H1 (cell line): ENCODE results near the gene NOC3L. TPM values are rescaled to one million over a fixed set of nuclear protein-coding genes. Genes with fewer than 3 reads are reported as not detected.

Experiments used
- CTCF ChIA-PET: fragments of 300-600 bp; sonication (Branson Sonifier 250); formaldehyde crosslinking; loops from one replicate; lab custom pipeline; 2021; ENCODE audit not compliant: partially characterized antibody; lab: Charles Lee
- POLR2A ChIA-PET: fragments of 300-600 bp; sonication (Branson Sonifier 250); formaldehyde crosslinking; loops from one replicate; lab custom pipeline; 2021; ENCODE audit warnings: inconsistent platforms; ENCODE audit not compliant: partially characterized antibody; lab: Charles Lee
- DNase-seq, 2 experiments: peaks; one replicate each; pipeline versions ENCODE4 v3.0.0 to v3.0.0-alpha.2; 2010 to 2022; ENCODE audit warnings: low spot score in 2 of 2, low read depth in 1 of 2, mixed read lengths in 1 of 2
- FAIRE-seq: peaks from 2 replicates; lab custom pipeline; 2011; peaks lifted over from hg19 to GRCh38; lab: Jason Lieb, UNC
- H2AFZ ChIP-seq: 2 replicates; pipeline ENCODE4 v1.8.1; 2012; ENCODE audit warnings: low read length, inconsistent platforms
- H2AK5ac ChIP-seq: 2 replicates; pipeline ENCODE4 v1.6.1; 2013; ENCODE audit warnings: low read depth, low read length
- H2BK120ac ChIP-seq: replicated peaks from 2 replicates; pipeline ENCODE3; 2013; ENCODE audit warnings: low read depth, low read length, inconsistent platforms
- H2BK12ac ChIP-seq: 2 replicates; pipeline ENCODE4 v1.6.1; 2013; ENCODE audit warnings: low read depth, low read length
- H2BK15ac ChIP-seq: 2 replicates; pipeline ENCODE4 v1.6.1; 2013; ENCODE audit warnings: low read length
- H2BK20ac ChIP-seq: 2 replicates; pipeline ENCODE4 v1.6.1; 2013; ENCODE audit warnings: low read length
- H2BK5ac ChIP-seq: 2 replicates; pipeline ENCODE4 v1.6.1; 2013; ENCODE audit warnings: low read depth, low read length
- H3K14ac ChIP-seq: 2 replicates; pipeline ENCODE4 v1.6.1; 2013; ENCODE audit warnings: inconsistent platforms; ENCODE audit not compliant: insufficient read length
- H3K18ac ChIP-seq: 2 replicates; pipeline ENCODE4 v1.6.1; 2013; ENCODE audit warnings: low read length; ENCODE audit errors: extremely low read depth
- H3K23ac ChIP-seq: 2 replicates; pipeline ENCODE4 v1.6.1; 2013; ENCODE audit warnings: inconsistent platforms; ENCODE audit not compliant: insufficient read length
- H3K23me2 ChIP-seq: 2 replicates; pipeline ENCODE4 v1.6.1; 2013; ENCODE audit warnings: low read depth, low read length
- H3K27ac ChIP-seq: 2 replicates; pipeline ENCODE4 v1.6.1; 2011; ENCODE audit warnings: low read depth, low read length, inconsistent platforms
- H3K27me3 ChIP-seq, 4 experiments: replicated peaks in 1 of 4; 1 replicate in 1 of 4; 2 replicates in 3 of 4; pipeline versions ENCODE4 v1.6.1 to v1.8.1; 2011 to 2013; ENCODE audit warnings: low read length in 3 of 4, mild to moderate bottlenecking in 3 of 4, inconsistent platforms in 2 of 4, mixed read lengths in 2 of 4, moderate library complexity in 1 of 4; ENCODE audit not compliant: control insufficient read depth in 3 of 4, insufficient read depth in 3 of 4; ENCODE audit errors: extremely low read depth in 1 of 4
- H3K36me3 ChIP-seq, 4 experiments: 2 replicates each; pipeline versions ENCODE4 v1.6.1 to v1.8.1; 2011 to 2013; ENCODE audit warnings: mild to moderate bottlenecking in 4 of 4, low read length in 3 of 4, moderate library complexity in 2 of 4, control low read depth in 1 of 4, inconsistent platforms in 1 of 4; ENCODE audit not compliant: insufficient read depth in 4 of 4, control insufficient read depth in 2 of 4
- H3K4ac ChIP-seq: replicated peaks from 2 replicates; pipeline ENCODE3; 2013; ENCODE audit warnings: low read length, low read depth, mixed read lengths, inconsistent platforms; ENCODE audit not compliant: insufficient read length
- H3K4me1 ChIP-seq, 4 experiments: replicated peaks in 1 of 4; 1 replicate in 1 of 4; 2 replicates in 3 of 4; pipeline versions ENCODE4 v1.6.1 to v1.8.1; 2011 to 2013; ENCODE audit warnings: low read length in 3 of 4, inconsistent platforms in 2 of 4, mixed read lengths in 1 of 4; ENCODE audit not compliant: insufficient read depth in 4 of 4, control insufficient read depth in 3 of 4
- H3K4me2 ChIP-seq, 2 experiments: 2 replicates each; pipeline versions ENCODE4 v1.6.1 to v1.8.1; 2011 to 2013; ENCODE audit warnings: low read depth in 2 of 2, low read length in 2 of 2, control low read depth in 1 of 2, inconsistent platforms in 1 of 2, mild to moderate bottlenecking in 1 of 2; ENCODE audit not compliant: insufficient read depth in 1 of 2
- H3K4me3 ChIP-seq, 4 experiments: fragments of 200-600, 300-600 bp in 1 of 4; sonication (generic), shearing (Covaris generic), sonication (Bioruptor Twin) in 1 of 4; 2 replicates each; pipeline versions ENCODE4 v1.5.1 to v1.8.1; 2011 to 2016; ENCODE audit warnings: low read length in 4 of 4, low read depth in 3 of 4, control low read depth in 2 of 4, inconsistent platforms in 2 of 4, mild to moderate bottlenecking in 2 of 4, mixed read lengths in 1 of 4, moderate library complexity in 1 of 4; ENCODE audit not compliant: insufficient read depth in 2 of 4; ENCODE audit errors: extremely low read depth in 1 of 4
- H3K56ac ChIP-seq: replicated peaks from 2 replicates; pipeline ENCODE3; 2013; ENCODE audit warnings: low read depth, mild to moderate bottlenecking, mixed read lengths, low read length, inconsistent platforms; ENCODE audit not compliant: insufficient read length
- H3K79me1 ChIP-seq: 2 replicates; pipeline ENCODE4 v1.6.1; 2013; ENCODE audit warnings: low read depth, low read length, control low read depth
- H3K79me2 ChIP-seq, 2 experiments: 2 replicates each; pipeline versions ENCODE4 v1.6.1 to v1.8.1; 2012 to 2013; ENCODE audit warnings: low read length in 2 of 2, mild to moderate bottlenecking in 2 of 2, inconsistent platforms in 1 of 2; ENCODE audit not compliant: insufficient read depth in 2 of 2, control insufficient read depth in 1 of 2
- H3K9ac ChIP-seq, 4 experiments: replicated peaks in 1 of 4; 1 replicate in 1 of 4; 2 replicates in 3 of 4; pipeline versions ENCODE4 v1.6.1 to v1.8.1; 2011 to 2013; ENCODE audit warnings: low read depth in 3 of 4, low read length in 3 of 4, control low read depth in 2 of 4, mild to moderate bottlenecking in 2 of 4, moderate library complexity in 2 of 4, inconsistent platforms in 1 of 4; ENCODE audit errors: extremely low read depth in 1 of 4
- H3K9me3 ChIP-seq, 2 experiments: 2 replicates each; pipeline versions ENCODE4 v1.6.1 to v1.8.1; 2012 to 2013; ENCODE audit warnings: mild to moderate bottlenecking in 2 of 2, moderate library complexity in 2 of 2, control low read depth in 1 of 2, inconsistent platforms in 1 of 2, low read depth in 1 of 2, low read length in 1 of 2, mixed read lengths in 1 of 2; ENCODE audit not compliant: insufficient read depth in 2 of 2
- H4K20me1 ChIP-seq, 2 experiments: replicated peaks in 1 of 2; 2 replicates each; pipeline versions ENCODE3 to v1.8.1; 2011 to 2013; ENCODE audit warnings: inconsistent platforms in 2 of 2, low read length in 2 of 2, mild to moderate bottlenecking in 1 of 2; ENCODE audit not compliant: insufficient read depth in 2 of 2, control insufficient read depth in 1 of 2
- H4K5ac ChIP-seq: 2 replicates; pipeline ENCODE4 v1.6.1; 2013; ENCODE audit warnings: low read length, low read depth, mixed read lengths, inconsistent platforms; ENCODE audit not compliant: insufficient read length
- H4K8ac ChIP-seq: 2 replicates; pipeline ENCODE4 v1.8.0; 2013; ENCODE audit warnings: mild to moderate bottlenecking, moderate library complexity, low read length, inconsistent platforms; ENCODE audit not compliant: insufficient read depth; ENCODE audit errors: extremely low read depth
- H4K91ac ChIP-seq: replicated peaks from 2 replicates; pipeline ENCODE3; 2013; ENCODE audit warnings: low read length, mixed read lengths, inconsistent platforms; ENCODE audit not compliant: insufficient read length
- CBX8 ChIP-seq: fragments of 300-800, 300-1000 bp; sonication (generic); IDR thresholded peaks from 2 replicates; pipeline ENCODE4 v1.7.1; 2016; ENCODE audit warnings: low read depth, low read length, borderline replicate concordance
- GABPA ChIP-seq: IDR thresholded peaks from 2 replicates; pipeline ENCODE4 v1.6.1; 2011; ENCODE audit warnings: mild to moderate bottlenecking, low read length, moderate library complexity, borderline replicate concordance; ENCODE audit not compliant: insufficient read depth
- SP2 ChIP-seq: IDR thresholded peaks from 2 replicates; pipeline ENCODE4 v1.6.1; 2012; ENCODE audit warnings: mild to moderate bottlenecking, low read length, inconsistent platforms
- TAF1 ChIP-seq: IDR thresholded peaks from 2 replicates; pipeline ENCODE4 v1.6.1; 2011; ENCODE audit warnings: mild to moderate bottlenecking, low read depth, low read length
- ZNF274 ChIP-seq: IDR thresholded peaks from 2 replicates; pipeline ENCODE4 v1.7.0; 2012; ENCODE audit warnings: low read length, borderline replicate concordance; ENCODE audit errors: extremely low read depth
- WGBS, 2 experiments: shearing (Covaris generic) in 1 of 2; methylation state at CpG; one replicate each; pipeline versions ENCODE4 v1.1.6 to v1.1.7; 2013 to 2015; ENCODE audit warnings: low lambda C conversion rate in 2 of 2, mixed read lengths in 2 of 2, inconsistent platforms in 1 of 2, low coverage in 1 of 2, missing lambda C conversion rate in 1 of 2; ENCODE audit not compliant: insufficient replicate concordance in 2 of 2, insufficient coverage in 1 of 2, insufficient read length in 1 of 2; ENCODE audit errors: extremely low coverage in 1 of 2, missing lambda C conversion rate in 1 of 2; 5-methylcytosine and 5-hydroxymethylcytosine counted together
- polyA plus RNA-seq, 7 experiments: library from polyadenylated mRNA; depleted of rRNA in 3 of 7; stranded (reverse) in 5 of 7; unstranded in 2 of 7; fragments of >200 nt in 5 of 7; fragments of 200-250 nt in 2 of 7; gene quantifications; 1 replicate in 5 of 7; 2 replicates in 1 of 7; 4 replicates in 1 of 7; pipeline versions ENCODE4 v1.2.1 to v1.2.3, GENCODE V29; 2011 to 2013; ENCODE audit warnings: missing spikeins in 2 of 7, mixed read lengths in 2 of 7
- total RNA-seq: library from RNA; stranded (reverse); fragmentation: NEBNext Ultra II Directional; extraction: Animal tissue kit (Norgen Biotek cat#: 25700); gene quantifications from 2 replicates; pipeline ENCODE4 v1.2.1, GENCODE V29; 2021

NOC3L gene
- total and polyA plus RNA-seq, 2 of the 8 experiments (the other 6 are each of a cell fraction or from before 2014, with no cell fraction given), result 7.1 to 39.1 TPM

- DNase-seq (no peak), FAIRE-seq (no peak)
- CTCF ChIA-PET, result interaction anchor here (1.1 to 1.6 kb wide), 5 partner anchors 9 to 471 kb away, joined by 3 to 5 read pairs (median 3); no protein-coding TSS in a partner anchor
- peaks cover 0 to 8% (median 6%) of the 10 kb centered on the region in 4 experiments; a peak in 4 of 7 replicates for H3K4me1 ChIP-seq
- H3K27ac ChIP-seq, result no peak overlapping the region
- H2BK15ac ChIP-seq, result no peak overlapping the region
- H3K4me3 ChIP-seq, result no peak overlapping the region
- no peak overlapping the region for H2AK5ac ChIP-seq
- no peak overlapping the region for H2AFZ ChIP-seq
- no peak overlapping the region for H3K9ac ChIP-seq
- H3K79me2 ChIP-seq, result no peaks in the 10 kb centered on the region
- H3K23me2 ChIP-seq, result no peaks in the 10 kb centered on the region
- H2BK20ac ChIP-seq, result no peak overlapping the region
- H3K36me3 ChIP-seq, result no peaks in the 10 kb centered on the region
- TF ChIP-seq TAF1 (no peak), ZNF274 (no peak), GABPA (no peak), SP2 (no peak), CBX8 (no peak)
- H2BK5ac ChIP-seq, result no peak overlapping the region
- H4K91ac ChIP-seq, result no peak overlapping the region
- no peak overlapping the region for H3K4ac ChIP-seq
- no peak overlapping the region for H3K23ac ChIP-seq
- H4K5ac ChIP-seq, result no peak overlapping the region
- H2BK120ac ChIP-seq, result no peak overlapping the region
- no peak overlapping the region for H3K18ac ChIP-seq
- no peak overlapping the region for H3K4me2 ChIP-seq
- no peak overlapping the region for H3K56ac ChIP-seq
- no peak overlapping the region for H4K8ac ChIP-seq
- H3K79me1 ChIP-seq, result no peaks in the 10 kb centered on the region
- H3K9me3 ChIP-seq, result no peaks in the 10 kb centered on the region
- 86% methylated on average over 4 of the region's 4 CpGs; no CpG with 5 or more reads in 1 of the 2 experiments for WGBS, 2 experiments
- no peaks in the 10 kb centered on the region for H4K20me1 ChIP-seq
- no peak overlapping the region for H2BK12ac ChIP-seq
- POLR2A ChIA-PET, result no interaction called here
- H3K27me3 ChIP-seq, result no peaks in the 10 kb centered on the region
- H3K14ac ChIP-seq, result no peak overlapping the region
Measured at GRCh38 chr10:94286901-94287300, 75.8 kb downstream of the NOC3L start.
